GM12878 (cell line): ENCODE data around the gene TAF11L14.

ENCODE experiments used
- CTCF ChIP-seq, 3 experiments: IDR thresholded peaks in 2 of 3; conservative IDR thresholded peaks in 1 of 3; 2 replicates each; pipeline ENCODE4 v1.5.1; 2011; ENCODE audit warnings: low read depth in 3 of 3, low read length in 3 of 3, mild to moderate bottlenecking in 3 of 3, control low read depth in 2 of 3, moderate library complexity in 2 of 3, inconsistent platforms in 1 of 3, mixed read lengths in 1 of 3; ENCODE audit not compliant: control insufficient read depth in 2 of 3, insufficient read depth in 1 of 3; ENCODE audit errors: extremely low read depth in 1 of 3
- EZH2 ChIP-seq: IDR thresholded peaks from 2 replicates; pipeline ENCODE4 v1.6.1; 2012; ENCODE audit warnings: low read depth, mild to moderate bottlenecking, control low read depth, inconsistent platforms, low read length, borderline replicate concordance; ENCODE audit not compliant: control insufficient read depth
- JUND ChIP-seq: IDR thresholded peaks from 2 replicates; pipeline ENCODE4 v1.6.1; 2012; ENCODE audit warnings: low read depth, mild to moderate bottlenecking, low read length, improper control_type of control experiment, moderate library complexity
- POLR2A ChIP-seq: IDR thresholded peaks from 2 replicates; pipeline ENCODE4 v1.6.1; 2011; ENCODE audit warnings: low read depth, mild to moderate bottlenecking, low read length
- POLR2AphosphoS5 ChIP-seq: IDR thresholded peaks from 2 replicates; pipeline ENCODE4 v1.6.1; 2011; ENCODE audit warnings: mild to moderate bottlenecking, low read length, inconsistent platforms
- SIN3A ChIP-seq: IDR thresholded peaks from 2 replicates; pipeline ENCODE4 v1.6.1; 2012; ENCODE audit warnings: low read depth, low read length, improper control_type of control experiment
- SMAD5 ChIP-seq: IDR thresholded peaks from 2 replicates; pipeline ENCODE4 v1.6.1; 2016; ENCODE audit warnings: antibody characterized with exemption, low read depth
- TARDBP ChIP-seq: IDR thresholded peaks from 2 replicates; pipeline ENCODE4 v1.6.1; 2016; ENCODE audit warnings: borderline replicate concordance

- TF ChIP-seq SIN3A (no peak), JUND (no peak), EZH2 (no peak), POLR2A (no peak), TARDBP (no peak), SMAD5 (no peak), POLR2AphosphoS5 (no peak), CTCF (IDR thresholded peaks at IDR 0.05 in 2 of 3, conservative IDR thresholded peaks at IDR 0.05 in 1 of 3; ENCODE audit: control insufficient read depth in 2 of 3, extremely low read depth in 1 of 3, insufficient read depth in 1 of 3, low read depth in 3 of 3, low read length in 3 of 3) (no peak)
These were observed 14.9 kb upstream of the TAF11L14 start for GRCh38 chr5:17619354-17619753.
